Measurements from ENCODE around the gene KLHL18. TPM values are rescaled to one million over a fixed set of nuclear protein-coding genes. Genes with fewer than 3 reads are reported as not detected.
"Not testable (repeated sequence)": the region's sequence is repeated elsewhere in the genome, so short reads cannot be mapped to it uniquely, and the experiment has no call there.

Gene KLHL18
- total RNA-seq, 1 experiment from 2014 or later: 28.6 TPM

- H3K79me2 ChIP-seq (ENCODE audit: low read length): no peaks in the 10 kb centered on the region
- BruUV-seq (replicated peaks): no TSS peak
- H3K9me2 ChIP-seq (replicated peaks; ENCODE audit: low read length): no peaks in the 10 kb centered on the region
- CTCF ChIA-PET: no interaction called here
- no peak overlapping the region for H3K4me3 ChIP-seq (ENCODE audit: low read length)
- no peaks in the 10 kb centered on the region for H3K27me3 ChIP-seq (ENCODE audit: low read length)
- H3K36me3 ChIP-seq (ENCODE audit: low read depth, low read length): no peaks in the 10 kb centered on the region
- H3K9me3 ChIP-seq (ENCODE audit: low read length): no peaks in the 10 kb centered on the region
- no peak for ATAC-seq
- no peak for TF ChIP-seq EZH2phosphoT487 (IDR thresholded peaks at IDR 0.05; ENCODE audit: borderline replicate concordance, low read length)
- no peak for TF ChIP-seq EZH2 (IDR thresholded peaks at IDR 0.05; ENCODE audit: low read length, unreplicated experiment)
- no peak for TF ChIP-seq CTCF (conservative IDR thresholded peaks at IDR 0.05; ENCODE audit: low read depth, low read length)
- H3K4me1 ChIP-seq (ENCODE audit: insufficient read depth, low read length): no peaks in the 10 kb centered on the region
- no peak overlapping the region for H3K9ac ChIP-seq (ENCODE audit: low read length)
- no peak overlapping the region for H3K4me2 ChIP-seq (ENCODE audit: low read length)
- H3F3A ChIP-seq (ENCODE audit: low read length, unreplicated experiment): no peaks in the 10 kb centered on the region
- intact Hi-C loops (cut with micrococcal nuclease): loop anchor here (5.0 kb wide), 1 partner anchor 121 kb away; no protein-coding TSS in a partner anchor
- no peak overlapping the region for H2AFZ ChIP-seq (ENCODE audit: low read length)
- no peaks in the 10 kb centered on the region for H4K20me1 ChIP-seq (ENCODE audit: low read length)
- DNase-seq: no peak
- no peak overlapping the region for H3K27ac ChIP-seq (ENCODE audit: low read length)
- POLR2A ChIA-PET (ENCODE audit: unreplicated experiment): no interaction called here
Measured at GRCh38 chr3:47251689-47252088, 31.1 kb upstream of the KLHL18 start.

GRCh38 chr3:47256331-47256730 is 26.4 kb upstream of the KLHL18 start:
- not testable (repeated sequence) for H3F3A ChIP-seq (ENCODE audit: low read length, unreplicated experiment)

GRCh38 chr3:47259114-47259513 is 23.6 kb upstream of the KLHL18 start:
- no peak for DNase-seq
- no peaks in the 10 kb centered on the region for H3K4me1 ChIP-seq (ENCODE audit: insufficient read depth, low read length)
- ATAC-seq: no peak
- H3K9ac ChIP-seq (ENCODE audit: low read length): no peak overlapping the region
- intact Hi-C loops (cut with micrococcal nuclease): no loop called here
- no peak for TF ChIP-seq EZH2 (IDR thresholded peaks at IDR 0.05; ENCODE audit: low read length, unreplicated experiment)
- TF ChIP-seq CTCF (conservative IDR thresholded peaks at IDR 0.05; ENCODE audit: low read depth, low read length): no peak
- no peak for TF ChIP-seq EZH2phosphoT487 (IDR thresholded peaks at IDR 0.05; ENCODE audit: borderline replicate concordance, low read length)
- ChIA-PET CTCF (no interaction called here), POLR2A (ENCODE audit: unreplicated experiment) (no interaction called here)
- no peaks in the 10 kb centered on the region for H3K9me3 ChIP-seq (ENCODE audit: low read length)
- H3F3A ChIP-seq (ENCODE audit: low read length, unreplicated experiment): no peaks in the 10 kb centered on the region
- no peak overlapping the region for H3K27ac ChIP-seq (ENCODE audit: low read length)
- no peaks in the 10 kb centered on the region for H3K27me3 ChIP-seq (ENCODE audit: low read length)
- H3K4me3 ChIP-seq (ENCODE audit: low read length): no peak overlapping the region
- no peaks in the 10 kb centered on the region for H3K36me3 ChIP-seq (ENCODE audit: low read depth, low read length)
- no TSS peak for BruUV-seq (replicated peaks)
- H4K20me1 ChIP-seq (ENCODE audit: low read length): no peaks in the 10 kb centered on the region
- H3K9me2 ChIP-seq (replicated peaks; ENCODE audit: low read length): no peaks in the 10 kb centered on the region
- H3K4me2 ChIP-seq (ENCODE audit: low read length): no peak overlapping the region
- no peaks in the 10 kb centered on the region for H3K79me2 ChIP-seq (ENCODE audit: low read length)
- no peak overlapping the region for H2AFZ ChIP-seq (ENCODE audit: low read length)

More at GRCh38 chr3:47256331-47256730, 26.4 kb upstream of the KLHL18 start:
- H3K4me2 ChIP-seq (ENCODE audit: low read length); H2AFZ ChIP-seq (ENCODE audit: low read length); BruUV-seq (replicated peaks); H3K79me2 ChIP-seq (ENCODE audit: low read length); H3K9me3 ChIP-seq (ENCODE audit: low read length); H3K4me1 ChIP-seq (ENCODE audit: insufficient read depth, low read length); intact Hi-C loops (cut with micrococcal nuclease); H3K4me3 ChIP-seq (ENCODE audit: low read length); ATAC-seq; H3K36me3 ChIP-seq (ENCODE audit: low read depth, low read length); H3K27me3 ChIP-seq (ENCODE audit: low read length); H3K27ac ChIP-seq (ENCODE audit: low read length); DNase-seq; H3K9me2 ChIP-seq (replicated peaks; ENCODE audit: low read length); CTCF ChIA-PET; H3K9ac ChIP-seq (ENCODE audit: low read length); POLR2A ChIA-PET (ENCODE audit: unreplicated experiment); H4K20me1 ChIP-seq (ENCODE audit: low read length): not testable (repeated sequence)

Measured in PC-3 (cell line).